Common myeloid progenitor, CD34-positive (primary cell): ENCODE data around the gene SKAP2.

ENCODE experiments used
- CTCF ChIA-PET: fragments of 350-600 bp; sonication (Branson Sonifier 250); formaldehyde crosslinking; loops from one replicate; lab custom pipeline; 2021; ENCODE audit warnings: antibody characterized with exemption; lab: Charles Lee
- POLR2A ChIA-PET: fragments of 350-600 bp; sonication (Branson Sonifier 250); formaldehyde crosslinking; loops from one replicate; lab custom pipeline; 2021; ENCODE audit warnings: antibody characterized with exemption; lab: Charles Lee
- DNase-seq, 3 donors: peaks; one replicate each; pipeline versions ENCODE4 v3.0.0 to v3.0.0-alpha.2; 2013
- H3K27ac ChIP-seq, 2 experiments: 1 replicate in 1 of 2; 2 replicates in 1 of 2; pipeline ENCODE4 v1.7.0; 2013; ENCODE audit warnings: inconsistent platforms in 2 of 2, low read length in 2 of 2, mild to moderate bottlenecking in 2 of 2, low read depth in 1 of 2, moderate library complexity in 1 of 2; ENCODE audit not compliant: severe bottlenecking in 2 of 2, insufficient read depth in 1 of 2, poor library complexity in 1 of 2
- H3K27me3 ChIP-seq, 5 experiments: replicated peaks in 2 of 5; 1 replicate in 3 of 5; 2 replicates in 2 of 5; pipeline versions ENCODE4 v1.6.1 to v1.7.0; 2013; ENCODE audit warnings: low read length in 4 of 5, mild to moderate bottlenecking in 2 of 5, moderate library complexity in 2 of 5, inconsistent platforms in 1 of 5; ENCODE audit not compliant: insufficient read depth in 5 of 5, control insufficient read depth in 4 of 5
- H3K36me3 ChIP-seq, 4 experiments: 1 replicate in 2 of 4; 2 replicates in 2 of 4; pipeline versions ENCODE4 v1.6.1 to v1.7.0; 2013; ENCODE audit warnings: low read length in 3 of 4, control low read depth in 1 of 4, mild to moderate bottlenecking in 1 of 4; ENCODE audit not compliant: control insufficient read depth in 4 of 4, insufficient read depth in 4 of 4
- H3K4me1 ChIP-seq, 4 experiments: 1 replicate in 3 of 4; 2 replicates in 1 of 4; pipeline versions ENCODE4 v1.6.1 to v1.7.1; 2013; ENCODE audit warnings: low read length in 3 of 4, mild to moderate bottlenecking in 3 of 4, control low read depth in 1 of 4, inconsistent platforms in 1 of 4, moderate library complexity in 1 of 4; ENCODE audit not compliant: control insufficient read depth in 4 of 4, insufficient read depth in 4 of 4; ENCODE audit errors: control extremely low read depth in 1 of 4
- H3K4me3 ChIP-seq, 7 experiments: 1 replicate in 4 of 7; 2 replicates in 3 of 7; pipeline versions ENCODE4 v1.5.1 to v1.7.0; 2013; ENCODE audit warnings: mild to moderate bottlenecking in 7 of 7, low read length in 6 of 7, moderate library complexity in 6 of 7, inconsistent platforms in 2 of 7, low read depth in 2 of 7, control low read depth in 1 of 7; ENCODE audit not compliant: insufficient read depth in 4 of 7, control insufficient read depth in 1 of 7; ENCODE audit errors: extremely low read depth in 1 of 7
- H3K9me3 ChIP-seq, 5 experiments: 1 replicate in 4 of 5; 2 replicates in 1 of 5; pipeline versions ENCODE4 v1.6.1 to v1.7.1; 2013; ENCODE audit warnings: low read length in 4 of 5, mild to moderate bottlenecking in 2 of 5, inconsistent platforms in 1 of 5, low read depth in 1 of 5, moderate library complexity in 1 of 5; ENCODE audit not compliant: control insufficient read depth in 4 of 5, insufficient read depth in 2 of 5; ENCODE audit errors: control extremely low read depth in 1 of 5
- WGBS: methylation state at CpG from one replicate; pipeline ENCODE4 v1.1.5; 2013; ENCODE audit not compliant: insufficient coverage; 5-methylcytosine and 5-hydroxymethylcytosine counted together

The SKAP2 gene

GRCh38 chr7:26680587-26680986 is 183.8 kb downstream of the SKAP2 start:
- no peak overlapping the region for H3K4me3 ChIP-seq
- H3K4me1 ChIP-seq: peaks cover 6 to 74% (median 39%) of the 10 kb centered on the region in 4 experiments
- no peak overlapping the region for H3K27ac ChIP-seq
- H3K27me3 ChIP-seq: no peaks in the 10 kb centered on the region
- H3K9me3 ChIP-seq: no peaks in the 10 kb centered on the region
- POLR2A ChIA-PET: no interaction called here
- WGBS: 100% methylated on average over 1 of the region's 1 CpG
- CTCF ChIA-PET: interaction anchor here (0.6 to 6.3 kb wide), 16 partner anchors 8 to 497 kb away, joined by 3 to 36 read pairs (median 4); partner anchors contain the start of gene HOXA7
- peaks cover 0 to 2% (median 0%) of the 10 kb centered on the region in 4 experiments for H3K36me3 ChIP-seq
- no peak for DNase-seq

- peak overlapping the region in 2 of 7 experiments; percentile 59 to 73 for H3K4me3 ChIP-seq
- 78% methylated on average over 3 of the region's 4 CpGs for WGBS
- no peaks in the 10 kb centered on the region for H3K9me3 ChIP-seq
- no peaks in the 10 kb centered on the region for H3K36me3 ChIP-seq
- DNase-seq: peak in 1 of 3 donors; percentile 62
- ChIA-PET CTCF (interaction anchor here (0.6 to 2.3 kb wide), 19 partner anchors 8 to 782 kb away, joined by 3 to 8 read pairs (median 4); partner anchors contain the start of genes HOXA3 and HOXA7), POLR2A (interaction anchor here (0.5 to 0.6 kb wide), 2 partner anchors 476 to 498 kb away, joined by 3 read pairs; no protein-coding TSS in a partner anchor)
- H3K27me3 ChIP-seq: no peaks in the 10 kb centered on the region
- peak overlapping the region; percentile 81 to 83 for H3K27ac ChIP-seq
- H3K4me1 ChIP-seq: peaks cover 13 to 77% (median 55%) of the 10 kb centered on the region in 4 experiments
Observed at GRCh38 chr7:26675143-26675887, 189.1 kb downstream of the SKAP2 start.

- Histone ChIP-seq H3K4me3 (peak overlapping the region in 6 of 7 experiments; percentile 30 to 73 (median 46)), H3K36me3 (no peaks in the 10 kb centered on the region), H3K9me3 (no peaks in the 10 kb centered on the region), H3K4me1 (peaks cover 10 to 74% (median 50%) of the 10 kb centered on the region in 4 experiments), H3K27ac (peak overlapping the region; percentile 81 to 83), H3K27me3 (no peaks in the 10 kb centered on the region)
- ChIA-PET POLR2A (no interaction called here), CTCF (interaction anchor here (1.5 to 2.5 kb wide), 4 partner anchors 9 to 489 kb away, joined by 6 to 18 read pairs (median 8); no protein-coding TSS in a partner anchor)
- peak in 1 of 3 donors; percentile 41 for DNase-seq
- no CpG with 5 or more reads among the region's 4 CpGs for WGBS
Observed at GRCh38 chr7:26673858-26674257, 190.5 kb downstream of the SKAP2 start.

- Histone ChIP-seq H3K27me3 (no peaks in the 10 kb centered on the region), H3K9me3 (no peaks in the 10 kb centered on the region), H3K4me3 (peak overlapping the region in 4 of 7 experiments; percentile 44 to 73 (median 53)), H3K4me1 (peaks cover 10 to 76% (median 49%) of the 10 kb centered on the region in 4 experiments), H3K36me3 (no peaks in the 10 kb centered on the region), H3K27ac (peak overlapping the region; percentile 81 to 83)
- ChIA-PET CTCF (interaction anchor here (1.3 to 2.5 kb wide), 6 partner anchors 9 to 781 kb away, joined by 4 to 18 read pairs (median 6); no protein-coding TSS in a partner anchor), POLR2A (interaction anchor here (0.7 kb wide), 1 partner anchor 479 kb away, joined by 3 read pairs; the partner anchor contains the start of gene HOXA3)
- WGBS: no CpG with 5 or more reads among the region's 2 CpGs
- DNase-seq: peak in 1 of 3 donors; percentile 66
Observed at GRCh38 chr7:26673271-26673670, 191.1 kb downstream of the SKAP2 start.

GRCh38 chr7:26670841-26671240 is 193.5 kb downstream of the SKAP2 start:
- WGBS: no CpG with 5 or more reads among the region's 2 CpGs
- no peak for DNase-seq
- H3K27me3 ChIP-seq: no peaks in the 10 kb centered on the region
- peaks cover 12 to 83% (median 54%) of the 10 kb centered on the region in 4 experiments for H3K4me1 ChIP-seq
- no peaks in the 10 kb centered on the region for H3K36me3 ChIP-seq
- H3K27ac ChIP-seq: peak overlapping the region; percentile 77 to 83
- peak overlapping the region in 2 of 7 experiments; percentile 46 to 67 for H3K4me3 ChIP-seq
- no peaks in the 10 kb centered on the region for H3K9me3 ChIP-seq
- ChIA-PET POLR2A (no interaction called here), CTCF (interaction anchor here (0.5 to 12.4 kb wide), 7 partner anchors 15 to 492 kb away, joined by 3 to 198 read pairs (median 6); partner anchors contain the start of gene HOXA7)

- Histone ChIP-seq H3K9me3 (no peaks in the 10 kb centered on the region), H3K4me3 (peak overlapping the region in 6 of 7 experiments; percentile 46 to 68 (median 54)), H3K4me1 (peaks cover 12 to 82% (median 54%) of the 10 kb centered on the region in 4 experiments), H3K36me3 (no peaks in the 10 kb centered on the region), H3K27ac (peak overlapping the region; percentile 77 to 83), H3K27me3 (no peaks in the 10 kb centered on the region)
- ChIA-PET POLR2A (no interaction called here), CTCF (interaction anchor here (0.8 to 12.4 kb wide), 14 partner anchors 10 to 782 kb away, joined by 3 to 198 read pairs (median 4); partner anchors contain the start of gene HOXA7)
- WGBS: no CpG with 5 or more reads among the region's 2 CpGs
- peak in 2 of 3 donors; percentile 63 to 71 for DNase-seq
Observed at GRCh38 chr7:26670290-26670689, 194.1 kb downstream of the SKAP2 start.
